ENCODE results near the gene INPP4B. TPM values are rescaled to one million over a fixed set of nuclear protein-coding genes. Genes with fewer than 3 reads are reported as not detected.

The INPP4B gene
- total and polyA plus RNA-seq, 2 of the 4 experiments (the other 2 are of a cell fraction), result 1.8 to 14.0 TPM

DNA sequence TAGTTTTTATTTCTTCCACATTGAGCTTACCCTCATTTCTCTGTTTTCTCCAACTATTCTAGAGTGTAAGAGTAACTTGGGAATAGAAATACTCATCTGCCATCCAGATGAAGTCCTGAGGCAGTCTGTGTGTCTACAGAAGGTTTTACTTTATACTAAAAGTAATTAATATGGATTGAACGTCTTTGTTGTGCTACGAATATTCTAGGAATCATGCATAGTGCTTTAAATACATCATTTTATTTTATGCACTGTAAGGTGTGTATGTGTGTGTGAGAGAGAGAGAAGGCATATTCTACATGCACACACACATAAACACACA lies 305.7 kb downstream of the INPP4B start:
- Histone ChIP-seq H3K27ac (ENCODE audit: insufficient read depth, low read length) (no peak overlapping the region), H3K56ac (ENCODE audit: extremely low read depth, insufficient read depth, low read length) (no peak overlapping the region), H2AFZ (replicated peaks; ENCODE audit: low read length, poor library complexity) (no peak overlapping the region), H3K4me3 (ENCODE audit: insufficient read depth, low read depth, low read length) (no peak overlapping the region), H3K18ac (ENCODE audit: low read depth, low read length) (no peak overlapping the region), H3K9me1 (ENCODE audit: insufficient read depth, low read length) (no peaks in the 10 kb centered on the region; the same call in 1 of the 2 replicates), H3K14ac (replicated peaks; ENCODE audit: low read depth, low read length) (no peak overlapping the region), H3K4me2 (ENCODE audit: low read depth, low read length) (no peak overlapping the region), H3K4me1 (ENCODE audit: control insufficient read depth, insufficient read depth, low read length) (no peaks in the 10 kb centered on the region), H3K36me3 (ENCODE audit: control insufficient read depth, insufficient read depth, low read length) (no peaks in the 10 kb centered on the region), H3K9ac (ENCODE audit: low read depth, low read length) (no peak overlapping the region), H4K8ac (ENCODE audit: low read depth in 2 of 2, low read length in 2 of 2) (no peak overlapping the region), H4K91ac (ENCODE audit: insufficient read depth, low read depth, low read length) (no peak overlapping the region), H3K4ac (ENCODE audit: low read depth, low read length) (no peak overlapping the region), H4K20me1 (ENCODE audit: insufficient read depth, low read length) (no peaks in the 10 kb centered on the region), H3K9me3 (ENCODE audit: control insufficient read depth, insufficient read depth, low read length) (no peaks in the 10 kb centered on the region), H3K27me3 (ENCODE audit: control insufficient read depth, insufficient read depth, low read length) (no peaks in the 10 kb centered on the region), H2BK5ac (ENCODE audit: low read depth, low read length, poor library complexity, severe bottlenecking) (no peak overlapping the region), H2AK9ac (replicated peaks; ENCODE audit: low read depth, low read length, poor library complexity) (no peak overlapping the region), H3K79me1 (ENCODE audit: low read depth in 1 of 2, low read length in 2 of 2) (no peaks in the 10 kb centered on the region), H2BK120ac (ENCODE audit: low read depth, low read length) (no peak overlapping the region), H3K23ac (ENCODE audit: low read depth, low read length) (no peak overlapping the region), H4K5ac (ENCODE audit: low read depth, low read length) (no peak overlapping the region), H2AK5ac (ENCODE audit: low read depth, low read length) (no peak overlapping the region), H2BK15ac (ENCODE audit: low read depth, low read length) (no peak overlapping the region), H2BK20ac (ENCODE audit: low read depth, low read length) (no peak overlapping the region)
- dilution Hi-C loops (cut with HindIII; ENCODE audit: low sequenced_read_pairs, unreplicated experiment), result no loop called here
- DNase-seq (no peak), ATAC-seq (ENCODE audit: low read depth) (no peak)
- WGBS, 2 experiments (ENCODE audit: extremely low coverage in 2 of 2, insufficient read length in 1 of 2), result no CpG with 5 or more reads among the region's 2 CpGs
- no TSS peak for BruUV-seq (replicated peaks)
- no peak for TF ChIP-seq CEBPB (IDR thresholded peaks at IDR 0.05; ENCODE audit: low read depth, low read length)
- no peak for TF ChIP-seq FOS (IDR thresholded peaks at IDR 0.05; ENCODE audit: low read depth, low read length)
- no peak for TF ChIP-seq BHLHE40 (IDR thresholded peaks at IDR 0.05; ENCODE audit: low read depth, low read length)
- no peak for TF ChIP-seq POLR2A (IDR thresholded peaks at IDR 0.05; ENCODE audit: low read depth, low read length)
- TF ChIP-seq, protein P1, sequence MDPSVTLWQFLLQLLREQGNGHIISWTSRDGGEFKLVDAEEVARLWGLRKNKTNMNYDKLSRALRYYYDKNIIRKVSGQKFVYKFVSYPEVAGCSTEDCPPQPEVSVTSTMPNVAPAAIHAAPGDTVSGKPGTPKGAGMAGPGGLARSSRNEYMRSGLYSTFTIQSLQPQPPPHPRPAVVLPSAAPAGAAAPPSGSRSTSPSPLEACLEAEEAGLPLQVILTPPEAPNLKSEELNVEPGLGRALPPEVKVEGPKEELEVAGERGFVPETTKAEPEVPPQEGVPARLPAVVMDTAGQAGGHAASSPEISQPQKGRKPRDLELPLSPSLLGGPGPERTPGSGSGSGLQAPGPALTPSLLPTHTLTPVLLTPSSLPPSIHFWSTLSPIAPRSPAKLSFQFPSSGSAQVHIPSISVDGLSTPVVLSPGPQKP (IDR thresholded peaks at IDR 0.05; ENCODE audit: borderline replicate concordance, low read depth, low read length), result no peak
- no peak for TF ChIP-seq MXI1 (IDR thresholded peaks at IDR 0.05; ENCODE audit: borderline replicate concordance, low read depth, low read length)
- TF ChIP-seq, protein P2, sequence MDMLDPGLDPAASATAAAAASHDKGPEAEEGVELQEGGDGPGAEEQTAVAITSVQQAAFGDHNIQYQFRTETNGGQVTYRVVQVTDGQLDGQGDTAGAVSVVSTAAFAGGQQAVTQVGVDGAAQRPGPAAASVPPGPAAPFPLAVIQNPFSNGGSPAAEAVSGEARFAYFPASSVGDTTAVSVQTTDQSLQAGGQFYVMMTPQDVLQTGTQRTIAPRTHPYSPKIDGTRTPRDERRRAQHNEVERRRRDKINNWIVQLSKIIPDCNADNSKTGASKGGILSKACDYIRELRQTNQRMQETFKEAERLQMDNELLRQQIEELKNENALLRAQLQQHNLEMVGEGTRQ (IDR thresholded peaks at IDR 0.05; ENCODE audit: low read depth, low read length), result no peak
- TF ChIP-seq MAFK (IDR thresholded peaks at IDR 0.05; ENCODE audit: low read depth, low read length), result no peak
- no peak for TF ChIP-seq RCOR1 (IDR thresholded peaks at IDR 0.05; ENCODE audit: insufficient replicate concordance, low read length)
- ChIA-PET CTCF (no interaction called here), POLR2A (ENCODE audit: unreplicated experiment) (no interaction called here)
- in situ Hi-C loops (cut with MboI; ENCODE audit: low sequenced_read_pairs), result no loop called here
- intact Hi-C loops (cut with micrococcal nuclease), result no loop called here
